GM12878 (cell line): ENCODE data around the gene WDR64. TPM values are rescaled to one million over a fixed set of nuclear protein-coding genes. Genes with fewer than 3 reads are reported as not detected.

ENCODE experiments used
- BHLHE40 ChIP-seq, 2 experiments: fragments of 450-650 bp in 1 of 2; IDR thresholded peaks; 2 replicates each; pipeline ENCODE4 v1.6.1; 2011 to 2017; ENCODE audit warnings: low read depth in 2 of 2, borderline replicate concordance in 1 of 2, improper control_type of control experiment in 1 of 2, low read length in 1 of 2, mild to moderate bottlenecking in 1 of 2
- HDGF ChIP-seq: fragments of 450-650 bp; IDR thresholded peaks from 2 replicates; pipeline ENCODE4 v1.6.1; 2016; ENCODE audit warnings: antibody characterized with exemption
- KLF5 ChIP-seq: fragments of 450-650 bp; IDR thresholded peaks from 2 replicates; pipeline ENCODE4 v1.6.1; 2014; ENCODE audit warnings: mild to moderate bottlenecking; ENCODE audit not compliant: partially characterized antibody
- LARP7 ChIP-seq: fragments of 450-650 bp; IDR thresholded peaks from 2 replicates; pipeline ENCODE4 v1.6.1; 2017; ENCODE audit warnings: mild to moderate bottlenecking
- RELA ChIP-seq: fragments of 450-650 bp; IDR thresholded peaks from 2 replicates; pipeline ENCODE4 v1.8.0; 2014; ENCODE audit warnings: borderline replicate concordance; ENCODE audit not compliant: partially characterized antibody
- SUZ12 ChIP-seq: fragments of 200-600 bp; sonication (generic); IDR thresholded peaks from one replicate; pipeline ENCODE4 v1.6.1; 2018; ENCODE audit warnings: antibody characterized with exemption, mild to moderate bottlenecking; ENCODE audit not compliant: unreplicated experiment
- TCF7 ChIP-seq: IDR thresholded peaks from 2 replicates; pipeline ENCODE4 v1.6.1; 2014; ENCODE audit warnings: antibody characterized with exemption, borderline replicate concordance
- ZNF217 ChIP-seq: fragments of 450-650 bp; IDR thresholded peaks from 2 replicates; pipeline ENCODE4 v1.6.1; 2017; ENCODE audit warnings: antibody characterized with exemption, mild to moderate bottlenecking
- polyA plus RNA-seq, 11 experiments: library from polyadenylated mRNA; depleted of rRNA in 4 of 11; unstranded in 6 of 11; stranded (reverse) in 5 of 11; fragments of >200 nt; fragmentation: Nextera tagmentation in 4 of 11; fragmentation: Illumina TruSeq in 1 of 11; extraction: Ambion mirVana in 4 of 11; extraction: Trizol in 1 of 11; gene quantifications; 1 replicate in 1 of 11; 2 replicates in 10 of 11; pipeline versions ENCODE4 v1.2.1 to v1.2.3, GENCODE V29; 2011 to 2016; ENCODE audit warnings: inconsistent platforms in 2 of 11, missing spikeins in 2 of 11, low read depth in 1 of 11
- total RNA-seq, 4 experiments: library from RNA; depleted of rRNA in 3 of 4; stranded (reverse); fragments of >200 nt in 3 of 4; fragmentation: Illumina TruSeq in 1 of 4; extraction: Trizol in 1 of 4; gene quantifications; 2 replicates each; pipeline versions ENCODE4 v1.2.1 to v1.2.3, GENCODE V29; 2013 to 2021
- TF ChIP-seq, protein P1 (sequence below): fragments of 450-650 bp; IDR thresholded peaks from 2 replicates; pipeline ENCODE4 v1.6.1; 2016; ENCODE audit warnings: mild to moderate bottlenecking, moderate library complexity, borderline replicate concordance

The WDR64 gene
- total and polyA plus RNA-seq, 10 of the 15 experiments (the other 5 are each of a cell fraction or from before 2014, with no cell fraction given): 0.01 TPM; not detected in 9

DNA sequence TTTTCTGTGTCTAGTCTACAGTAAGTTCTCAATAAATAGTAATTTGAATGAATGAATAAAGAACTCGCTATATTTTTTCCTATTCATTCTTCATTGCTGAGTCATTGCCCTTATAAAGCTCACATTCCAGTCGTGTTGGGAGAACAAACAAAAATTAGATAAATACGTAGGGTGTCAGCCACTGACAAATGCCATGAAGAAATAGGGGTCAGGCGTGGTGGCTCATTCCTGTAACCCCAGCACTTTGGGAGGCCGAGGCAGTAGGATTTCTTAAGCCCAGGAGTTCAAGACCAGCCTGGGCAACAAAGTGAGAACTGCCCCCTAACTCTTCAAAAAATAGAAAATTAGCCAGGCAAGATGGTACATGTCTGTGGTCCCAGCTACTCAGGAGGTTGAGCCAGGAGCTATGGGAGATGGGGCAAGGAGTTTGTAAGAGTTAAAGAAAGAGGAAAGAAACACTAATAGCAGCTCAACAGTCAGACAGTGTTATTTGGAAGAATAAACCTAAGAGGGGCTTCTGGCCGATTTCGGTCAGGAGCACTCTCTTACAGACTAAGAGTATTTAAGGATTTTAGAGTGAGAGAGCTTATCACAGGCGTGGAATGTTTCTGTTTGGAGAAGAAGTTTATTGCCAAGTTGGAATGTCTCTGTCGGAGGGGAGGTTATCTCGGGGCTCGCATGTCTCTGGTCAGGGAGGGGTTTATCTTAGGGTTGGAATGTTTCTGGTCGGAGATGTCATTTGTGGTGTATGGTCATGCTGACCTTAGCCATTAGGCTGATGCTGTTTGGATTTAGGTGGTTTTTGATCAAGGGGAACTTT is 10.1 kb upstream of the WDR64 start (continued):
- TF ChIP-seq, protein P1, sequence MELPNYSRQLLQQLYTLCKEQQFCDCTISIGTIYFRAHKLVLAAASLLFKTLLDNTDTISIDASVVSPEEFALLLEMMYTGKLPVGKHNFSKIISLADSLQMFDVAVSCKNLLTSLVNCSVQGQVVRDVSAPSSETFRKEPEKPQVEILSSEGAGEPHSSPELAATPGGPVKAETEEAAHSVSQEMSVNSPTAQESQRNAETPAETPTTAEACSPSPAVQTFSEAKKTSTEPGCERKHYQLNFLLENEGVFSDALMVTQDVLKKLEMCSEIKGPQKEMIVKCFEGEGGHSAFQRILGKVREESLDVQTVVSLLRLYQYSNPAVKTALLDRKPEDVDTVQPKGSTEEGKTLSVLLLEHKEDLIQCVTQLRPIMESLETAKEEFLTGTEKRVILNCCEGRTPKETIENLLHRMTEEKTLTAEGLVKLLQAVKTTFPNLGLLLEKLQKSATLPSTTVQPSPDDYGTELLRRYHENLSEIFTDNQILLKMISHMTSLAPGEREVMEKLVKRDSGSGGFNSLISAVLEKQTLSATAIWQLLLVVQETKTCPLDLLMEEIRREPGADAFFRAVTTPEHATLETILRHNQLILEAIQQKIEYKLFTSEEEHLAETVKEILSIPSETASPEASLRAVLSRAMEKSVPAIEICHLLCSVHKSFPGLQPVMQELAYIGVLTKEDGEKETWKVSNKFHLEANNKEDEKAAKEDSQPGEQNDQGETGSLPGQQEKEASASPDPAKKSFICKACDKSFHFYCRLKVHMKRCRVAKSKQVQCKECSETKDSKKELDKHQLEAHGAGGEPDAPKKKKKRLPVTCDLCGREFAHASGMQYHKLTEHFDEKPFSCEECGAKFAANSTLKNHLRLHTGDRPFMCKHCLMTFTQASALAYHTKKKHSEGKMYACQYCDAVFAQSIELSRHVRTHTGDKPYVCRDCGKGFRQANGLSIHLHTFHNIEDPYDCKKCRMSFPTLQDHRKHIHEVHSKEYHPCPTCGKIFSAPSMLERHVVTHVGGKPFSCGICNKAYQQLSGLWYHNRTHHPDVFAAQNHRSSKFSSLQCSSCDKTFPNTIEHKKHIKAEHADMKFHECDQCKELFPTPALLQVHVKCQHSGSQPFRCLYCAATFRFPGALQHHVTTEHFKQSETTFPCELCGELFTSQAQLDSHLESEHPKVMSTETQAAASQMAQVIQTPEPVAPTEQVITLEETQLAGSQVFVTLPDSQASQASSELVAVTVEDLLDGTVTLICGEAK: no peak
- TF ChIP-seq SUZ12 (no peak), LARP7 (no peak), BHLHE40 (IDR thresholded peaks at IDR 0.05; ENCODE audit: borderline replicate concordance in 1 of 2, low read depth in 2 of 2, low read length in 1 of 2) (no peak), ZNF217 (no peak), HDGF (no peak), RELA (no peak), TCF7 (no peak), KLF5 (no peak)
